Upper lobe of left lung (tissue), 6 donors: ENCODE data around the gene YWHAQ. TPM values are rescaled to one million over a fixed set of nuclear protein-coding genes. Genes with fewer than 3 reads are reported as not detected.

Experiments
- ATAC-seq, 2 donors: fragments of 200-7000 bp; cut with Tn5 transposase; one replicate each; pipeline ENCODE4 v1.9.1; 2022; ENCODE audit warnings: mild to moderate bottlenecking in 2 of 2, moderate library complexity in 2 of 2; ENCODE audit not compliant: low FRiP score in 2 of 2
- DNase-seq, 2 donors: peaks; one replicate each; pipeline ENCODE4 v3.0.0-alpha.2; 2019 to 2020
- H3K27ac ChIP-seq, 4 donors: fragments of 200-600 bp; sonication (generic); one replicate each; pipeline ENCODE4 v1.5.1; 2016 to 2019
- H3K27me3 ChIP-seq, 4 donors: fragments of 200-600 bp; sonication (generic); one replicate each; pipeline ENCODE4 v1.5.1; 2017 to 2019
- H3K36me3 ChIP-seq, 4 donors: fragments of 200-600 bp; sonication (generic); one replicate each; pipeline ENCODE4 v1.5.1; 2016 to 2019
- H3K4me1 ChIP-seq, 4 donors: fragments of 200-600 bp; sonication (generic); one replicate each; pipeline ENCODE4 v1.5.1; 2018 to 2019
- H3K4me3 ChIP-seq, 4 donors: fragments of 200-600 bp; sonication (generic); one replicate each; pipeline ENCODE4 v1.5.1; 2017 to 2019; ENCODE audit warnings: mild to moderate bottlenecking in 2 of 4, moderate library complexity in 1 of 4
- H3K9me3 ChIP-seq, 4 donors: fragments of 200-600 bp; sonication (generic); one replicate each; pipeline ENCODE4 v1.5.1; 2018 to 2019
- CTCF ChIP-seq, 6 experiments: fragments of 450-650 bp in 4 of 6; fragments of 200-600 bp in 2 of 6; sonication (generic) in 2 of 6; IDR thresholded peaks; one replicate each; pipeline ENCODE4 v1.5.1; 2016 to 2019; ENCODE audit warnings: antibody characterized with exemption in 6 of 6
- EP300 ChIP-seq, 4 donors: sonication (generic); formaldehyde crosslinking; IDR thresholded peaks; one replicate each; pipeline ENCODE4 v1.5.1; 2017; ENCODE audit warnings: antibody characterized with exemption in 4 of 4, control low read depth in 2 of 4
- POLR2A ChIP-seq, 4 donors: fragments of 450-650 bp; IDR thresholded peaks; one replicate each; pipeline ENCODE4 v1.5.1; 2016 to 2017; ENCODE audit warnings: antibody characterized with exemption in 4 of 4, mild to moderate bottlenecking in 2 of 4
- POLR2AphosphoS5 ChIP-seq, 2 donors: sonication (generic); formaldehyde crosslinking; IDR thresholded peaks; one replicate each; pipeline ENCODE4 v1.5.1; 2017; ENCODE audit warnings: antibody characterized with exemption in 2 of 2
- WGBS, 2 donors: methylation state at CpG; one replicate each; pipeline ENCODE4 v1.1.5; 2017 to 2018; 5-methylcytosine and 5-hydroxymethylcytosine counted together
- total RNA-seq, 6 donors: library from RNA; depleted of rRNA in 4 of 6; stranded (reverse); fragments of >200 nt in 4 of 6; gene quantifications; one replicate each; pipeline versions ENCODE4 v1.1.0 to v1.2.1, GENCODE V29; 2016 to 2021
- donor health status: DM: no; HTN: no; CAD: no; lungs with moderate emphysema.
- donor health status: DM: no; HTN: yes; CAD: no; lungs with severe emphysema.

The YWHAQ gene
- total RNA-seq, 6 donors from 2014 or later, result 67.1 to 223 (median 176) TPM

GRCh38 chr2:9637330-9637729 lies 6.5 kb upstream of the YWHAQ start:
- Histone ChIP-seq H3K4me3 (no peak overlapping the region), H3K27me3 (no peaks in the 10 kb centered on the region), H3K9me3 (no peaks in the 10 kb centered on the region), H3K27ac (no peak overlapping the region), H3K4me1 (peaks cover 13 to 18% (median 13%) of the 10 kb centered on the region in 4 donors), H3K36me3 (no peaks in the 10 kb centered on the region)
- ATAC-seq (no peak), DNase-seq (no peak)
- TF ChIP-seq CTCF (IDR thresholded peaks at IDR 0.05) (no peak), EP300 (IDR thresholded peaks at IDR 0.05) (no peak), POLR2A (IDR thresholded peaks at IDR 0.05) (no peak), POLR2AphosphoS5 (IDR thresholded peaks at IDR 0.05) (no peak)
- 58 to 74% methylated on average over 2 of the region's 2 CpGs for WGBS, 2 donors

GRCh38 chr2:9634133-9634532 lies 3.3 kb upstream of the YWHAQ start:
- WGBS, 2 donors, result 79 to 85% methylated on average over 3 of the region's 3 CpGs

GRCh38 chr2:9631878-9632700 lies 1.3 kb upstream of the YWHAQ start:
- ATAC-seq (no peak), DNase-seq (no peak)
- H3K27ac ChIP-seq, result no peak overlapping the region
- peaks cover 0 to 8% (median 0%) of the 10 kb centered on the region in 4 donors for H3K36me3 ChIP-seq
- H3K4me3 ChIP-seq, result no peak overlapping the region
- H3K9me3 ChIP-seq, result no peaks in the 10 kb centered on the region
- peaks cover 23 to 34% (median 28%) of the 10 kb centered on the region in 4 donors for H3K4me1 ChIP-seq
- H3K27me3 ChIP-seq, result no peaks in the 10 kb centered on the region
- WGBS, 2 donors, result 85 to 89% methylated on average over 13 of the region's 13 CpGs
- TF ChIP-seq POLR2A (IDR thresholded peaks at IDR 0.05) (no peak), POLR2AphosphoS5 (IDR thresholded peaks at IDR 0.05) (no peak), CTCF (IDR thresholded peaks at IDR 0.05) (no peak), EP300 (IDR thresholded peaks at IDR 0.05) (no peak)

More at GRCh38 chr2:9634133-9634532, 3.3 kb upstream of the YWHAQ start:
- H3K9me3 ChIP-seq, result no peaks in the 10 kb centered on the region
- no peaks in the 10 kb centered on the region for H3K36me3 ChIP-seq
- no peak for ATAC-seq
- no peak overlapping the region for H3K4me3 ChIP-seq
- peaks cover 16 to 24% (median 21%) of the 10 kb centered on the region in 4 donors for H3K4me1 ChIP-seq
- DNase-seq, result no peak
- H3K27me3 ChIP-seq, result no peaks in the 10 kb centered on the region
- no peak overlapping the region for H3K27ac ChIP-seq
- TF ChIP-seq POLR2A (IDR thresholded peaks at IDR 0.05), result no peak

GRCh38 chr2:9631553-9631819 lies 689 bp upstream of the YWHAQ start:
- no peak for TF ChIP-seq EP300 (IDR thresholded peaks at IDR 0.05)
- TF ChIP-seq POLR2AphosphoS5 (IDR thresholded peaks at IDR 0.05), result no peak
- no peak for TF ChIP-seq CTCF (IDR thresholded peaks at IDR 0.05)
- TF ChIP-seq POLR2A (IDR thresholded peaks at IDR 0.05), result no peak
- ATAC-seq, result no peak
- H3K36me3 ChIP-seq, result peaks cover 0 to 9% (median 0%) of the 10 kb centered on the region in 4 donors
- DNase-seq, result no peak
- no peaks in the 10 kb centered on the region for H3K27me3 ChIP-seq
- peak overlapping the region in 3 of 4 donors; percentile 76 to 87 (median 79) for H3K4me3 ChIP-seq
- H3K9me3 ChIP-seq, result no peaks in the 10 kb centered on the region
- WGBS, 2 donors, result 27 to 33% methylated on average over 4 of the region's 4 CpGs
- H3K27ac ChIP-seq, result peak overlapping the region in 3 of 4 donors; percentile 70 to 97 (median 96)
- peaks cover 26 to 40% (median 33%) of the 10 kb centered on the region in 4 donors for H3K4me1 ChIP-seq

GRCh38 chr2:9630117-9630735 lies 571 bp downstream of the YWHAQ start:
- Histone ChIP-seq H3K36me3 (peaks cover 0 to 13% (median 0%) of the 10 kb centered on the region in 4 donors), H3K27ac (peak overlapping the region; percentile 94 to 97 (median 96)), H3K9me3 (no peaks in the 10 kb centered on the region), H3K4me3 (peak overlapping the region; percentile 54 to 87 (median 78)), H3K27me3 (no peaks in the 10 kb centered on the region), H3K4me1 (peaks cover 33 to 53% (median 40%) of the 10 kb centered on the region in 4 donors)
- TF ChIP-seq POLR2A (IDR thresholded peaks at IDR 0.05) (no peak), EP300 (IDR thresholded peaks at IDR 0.05) (no peak), CTCF (IDR thresholded peaks at IDR 0.05) (no peak), POLR2AphosphoS5 (IDR thresholded peaks at IDR 0.05) (peak in 1 of 2 donors; percentile 26)
- DNase-seq, result peak; percentile 82 to 96
- 0% methylated on average over 24 to 44 of the region's 67 CpGs for WGBS, 2 donors
- peak; percentile 54 to 77 for ATAC-seq
